Measurements from ENCODE around the gene DYNC1I1.

The DYNC1I1 gene

DNA sequence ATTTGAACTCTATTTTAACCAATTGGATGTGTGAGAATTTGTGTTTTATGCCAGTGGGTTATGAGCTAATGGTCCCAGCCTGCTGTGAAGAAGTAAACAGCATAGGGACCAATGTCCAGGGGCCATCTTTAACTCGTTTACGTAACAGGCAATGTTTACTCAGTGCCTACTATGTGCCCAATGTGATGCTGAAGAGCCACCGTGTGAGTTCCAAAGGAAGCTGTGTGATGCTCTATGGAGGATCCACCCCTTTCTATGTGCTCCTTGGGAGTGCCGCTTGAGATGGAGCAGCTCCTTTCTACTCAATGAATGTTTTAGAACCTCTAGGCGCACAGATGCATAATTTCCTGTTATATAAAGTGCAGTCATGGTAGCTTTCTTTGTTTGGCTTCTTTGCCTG is 21.3 kb downstream of the DYNC1I1 start:
- no peak for DNase-seq

DNA sequence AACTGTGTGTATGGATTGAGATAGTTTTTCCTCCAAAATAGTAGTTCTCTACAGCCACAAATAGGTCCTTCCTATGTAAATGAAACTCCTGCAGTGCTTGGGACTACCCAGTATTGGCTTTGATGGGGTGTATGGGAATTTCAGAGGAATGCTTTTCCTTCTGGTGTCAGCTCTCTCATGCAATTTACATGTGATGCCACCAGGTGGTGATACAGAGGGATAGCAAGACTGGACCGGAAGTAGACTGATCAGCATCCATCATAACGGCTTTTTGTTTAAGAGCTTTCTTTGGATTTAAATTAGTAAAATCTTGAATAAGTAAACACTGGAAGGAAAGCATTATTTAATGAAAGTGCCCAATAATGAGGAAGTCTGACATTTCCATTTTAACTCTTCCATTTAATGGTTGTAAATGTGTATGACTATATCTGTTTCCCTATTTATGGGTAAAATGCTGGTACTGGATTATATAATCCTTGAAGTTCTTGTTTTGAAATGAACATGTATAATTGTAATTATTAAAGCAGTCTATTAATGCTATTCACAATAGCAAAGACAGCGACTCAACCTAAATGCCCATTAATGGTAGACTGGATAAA is 22.7 kb downstream of the DYNC1I1 start:
- peak in 1 of 5 experiments; percentile 23 for DNase-seq

DNA sequence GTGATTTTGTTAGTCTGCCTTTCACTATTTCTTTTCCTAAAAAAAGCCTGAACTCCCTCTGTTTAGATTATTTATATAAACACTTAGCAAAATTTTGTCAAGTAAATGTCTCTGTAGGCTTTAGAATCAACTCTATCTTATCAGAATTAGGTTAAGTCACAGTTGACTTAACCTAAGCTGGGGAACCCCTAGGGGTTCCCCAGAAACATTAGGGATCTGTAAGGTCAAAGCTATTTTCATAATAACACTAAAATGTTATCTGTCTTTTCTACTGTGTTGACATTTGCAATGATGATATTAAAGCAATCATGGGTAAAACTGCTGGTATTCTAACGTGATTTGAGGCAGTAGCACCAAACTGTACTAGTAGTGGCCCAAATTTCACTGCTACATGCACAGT is 24.3 kb downstream of the DYNC1I1 start:
- no peak for DNase-seq

DNA sequence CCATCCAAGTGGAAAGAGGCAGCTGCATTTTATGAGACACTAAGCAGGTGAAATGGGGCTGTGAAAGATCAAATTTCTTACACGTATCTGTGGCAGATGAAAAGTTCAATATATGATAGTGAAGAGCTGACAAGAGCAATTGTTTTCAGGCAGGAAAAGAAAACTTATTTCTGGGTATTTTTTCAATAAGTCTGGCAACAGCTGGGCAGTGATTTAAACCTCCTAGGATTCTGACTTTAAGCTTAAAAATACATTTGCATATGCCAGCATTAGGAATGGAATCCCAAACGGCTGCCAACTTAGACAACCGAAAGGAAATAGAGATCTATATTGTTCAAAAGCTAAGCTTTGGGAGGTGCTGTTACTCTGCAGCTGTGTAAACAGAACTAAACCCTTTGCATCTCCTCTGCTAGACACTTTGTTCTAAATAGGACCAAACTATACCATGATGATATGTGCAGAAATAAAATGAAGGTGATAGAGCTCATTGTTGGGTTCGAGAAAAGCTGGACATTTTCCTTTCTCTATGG is 26.1 kb downstream of the DYNC1I1 start:
- DNase-seq = no peak

DNA sequence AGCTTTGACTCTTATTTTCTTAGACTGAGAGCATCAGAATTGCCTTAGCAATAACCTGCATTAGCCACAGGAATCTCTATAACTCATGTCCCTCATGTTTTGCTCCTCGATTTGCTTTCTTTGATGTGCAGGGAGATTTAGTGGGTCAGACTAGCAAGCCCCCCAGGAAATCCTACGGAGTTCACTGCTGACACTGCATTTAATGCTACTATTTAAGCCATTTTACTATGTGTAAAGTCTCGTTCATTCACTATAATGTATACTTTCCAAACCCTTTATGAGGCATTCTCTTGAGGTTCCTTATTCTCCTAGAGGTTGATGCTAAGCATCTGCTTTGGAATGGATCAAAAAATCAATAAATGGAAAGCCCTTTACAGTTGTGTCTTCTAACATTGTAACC is 28.4 kb downstream of the DYNC1I1 start:
- DNase-seq = no peak

DNA sequence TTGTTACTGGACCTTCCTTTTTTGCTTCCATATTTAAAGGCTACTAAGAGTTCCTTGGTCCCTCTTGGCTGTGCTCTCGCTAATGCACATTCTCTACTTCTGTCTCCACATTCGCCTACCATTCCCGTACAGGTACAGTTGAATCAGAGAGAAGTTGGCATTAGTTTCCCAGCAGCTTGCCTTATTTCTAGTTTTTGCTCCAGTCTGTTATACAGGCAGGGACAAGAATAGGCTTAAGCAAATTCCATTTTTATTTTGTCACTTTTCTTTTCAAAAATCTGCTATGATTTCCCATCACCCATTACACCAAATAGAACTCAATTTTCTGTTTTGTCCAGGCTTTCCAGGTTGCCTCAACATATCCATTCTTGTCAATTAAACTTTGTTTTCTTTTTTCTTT is 29.9 kb downstream of the DYNC1I1 start:
- DNase-seq = no peak

DNA sequence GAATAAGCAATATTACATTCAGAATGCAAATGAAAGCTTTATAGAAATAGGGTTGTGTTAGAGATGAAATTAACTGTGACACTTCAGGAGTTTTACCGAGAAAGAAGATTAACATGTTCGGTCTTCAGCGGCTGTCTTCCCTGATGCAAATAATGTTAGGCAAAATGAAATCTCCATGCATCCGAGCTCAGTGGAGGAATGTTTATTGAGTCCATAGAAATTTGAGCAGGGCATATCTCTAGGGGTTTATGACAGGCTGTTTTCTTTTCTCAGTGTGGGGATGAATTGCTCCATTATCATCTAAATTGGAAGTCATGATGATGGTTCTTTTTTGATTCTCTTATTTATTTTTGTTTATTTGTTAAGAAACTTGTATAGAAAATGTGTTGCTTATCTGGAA is 31.7 kb downstream of the DYNC1I1 start:
- no peak for DNase-seq

DNA sequence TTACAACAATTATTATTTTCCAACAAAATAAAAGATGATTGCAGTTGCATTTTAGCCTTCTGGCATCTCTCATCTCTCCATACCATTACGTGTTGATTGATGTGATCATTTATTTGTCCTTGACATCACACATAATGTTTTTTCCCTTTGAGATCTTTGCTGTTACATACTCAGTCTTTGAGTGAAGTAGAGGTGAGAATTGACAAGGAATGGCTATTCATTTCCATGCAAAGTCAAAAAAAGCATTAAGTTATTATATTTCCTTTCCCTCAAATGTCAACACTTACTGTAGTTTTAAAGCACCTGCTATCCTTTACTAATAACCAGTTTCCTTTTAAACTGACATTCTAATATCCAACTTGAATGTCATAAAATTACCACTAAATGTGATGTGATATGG is 33.6 kb downstream of the DYNC1I1 start:
- DNase-seq = no peak

DNA sequence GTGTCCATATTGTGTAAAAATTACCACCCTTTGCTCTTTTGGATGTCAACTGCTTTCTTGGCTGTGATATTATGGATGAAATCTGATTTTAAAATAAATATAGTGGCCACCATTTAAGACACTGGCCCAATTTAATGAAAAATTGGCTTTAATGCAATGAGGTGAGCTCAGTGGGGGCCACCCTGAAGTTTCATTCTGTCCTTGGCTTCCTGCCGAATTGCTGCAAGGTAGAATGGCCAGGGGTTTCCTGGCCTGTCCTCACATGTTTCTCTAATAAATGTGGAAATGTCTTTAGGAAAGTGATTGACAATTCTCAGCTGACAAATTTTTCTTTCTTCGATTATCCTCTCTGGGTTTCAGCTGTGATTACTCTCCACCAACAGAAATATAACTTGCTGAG is 36.0 kb downstream of the DYNC1I1 start:
- DNase-seq = no peak

DNA sequence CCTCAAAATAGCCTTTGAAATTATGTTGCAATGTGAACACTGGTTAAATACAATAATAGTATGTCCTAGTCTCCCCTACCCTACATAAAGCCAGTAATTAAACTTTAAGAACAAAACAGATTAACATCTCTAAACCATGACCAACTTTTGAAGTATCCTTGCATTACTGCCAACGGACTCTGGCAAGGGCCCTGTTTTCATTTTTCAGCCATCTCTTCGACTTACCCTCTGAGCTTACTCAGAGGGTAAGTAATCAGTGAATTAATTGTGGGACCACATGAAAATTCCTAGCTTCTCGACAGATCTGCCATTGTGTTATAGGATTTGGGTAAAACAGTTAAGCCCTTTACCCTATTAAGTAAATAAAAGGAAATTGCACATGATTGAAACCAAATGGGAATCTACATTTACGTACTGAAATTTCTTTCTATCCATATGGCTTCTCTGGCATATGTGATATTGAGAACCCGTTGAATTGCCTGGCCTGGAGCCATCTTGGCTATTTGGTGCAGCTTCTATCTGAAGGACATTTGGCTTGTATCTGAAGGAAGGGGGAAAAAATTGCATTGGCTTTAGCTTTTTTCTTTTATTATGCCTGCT is 39.6 kb downstream of the DYNC1I1 start:
- DNase-seq = no peak

DNA sequence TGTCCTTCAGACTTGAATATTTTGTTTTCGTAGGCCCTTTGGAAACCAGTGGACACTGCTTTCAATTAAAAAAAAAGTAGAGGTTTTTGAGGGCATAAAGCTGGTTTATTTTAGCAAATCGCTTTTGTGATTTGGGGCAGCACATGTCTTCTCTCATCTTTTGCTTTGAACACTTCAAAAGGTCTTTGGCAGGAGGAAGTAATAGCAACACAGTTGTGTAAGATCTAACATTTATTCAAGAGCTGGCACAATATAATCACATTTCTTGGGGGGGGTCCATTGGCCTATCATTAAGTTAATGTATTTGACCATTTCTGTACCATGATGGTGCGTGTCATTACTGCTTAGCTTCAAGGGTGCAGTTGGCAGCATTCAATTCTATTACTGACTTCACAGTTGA is 42.4 kb downstream of the DYNC1I1 start:
- DNase-seq = no peak

DNA sequence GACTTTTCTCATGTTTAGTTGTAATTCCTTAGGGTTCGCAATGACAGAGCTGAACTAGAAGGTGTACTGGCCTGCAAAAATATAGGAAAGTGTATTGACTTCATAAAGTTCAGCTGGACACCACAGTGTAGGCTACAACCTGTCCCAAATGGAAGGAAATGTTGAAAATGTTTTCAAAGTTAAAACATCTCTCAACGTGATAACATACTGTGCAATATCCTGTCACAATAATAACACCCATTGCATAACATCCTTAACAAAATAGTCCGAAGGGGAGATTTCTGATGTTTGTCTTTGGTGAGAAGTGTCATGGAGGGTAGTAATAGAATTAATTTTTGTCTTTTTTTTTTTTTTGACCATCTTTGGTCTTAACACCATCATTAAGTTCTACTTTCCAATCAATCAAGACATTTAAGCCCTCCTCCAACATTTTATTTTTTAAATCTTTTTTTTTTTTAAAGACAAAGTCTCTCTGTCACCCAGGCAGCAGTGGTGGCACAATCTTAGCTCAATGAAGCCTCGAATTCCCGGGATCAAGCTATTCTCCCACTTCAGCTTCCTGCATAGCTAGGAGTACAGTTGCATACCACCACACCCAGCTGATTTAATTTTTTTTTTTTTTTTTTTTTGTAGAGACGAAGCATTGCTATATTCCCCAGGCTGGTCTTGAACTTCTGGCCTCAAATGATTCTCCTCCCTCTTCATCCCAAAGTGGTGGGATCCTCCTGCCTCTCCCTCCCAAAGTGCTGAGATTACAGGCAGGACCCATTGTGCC is 45.7 kb downstream of the DYNC1I1 start:
- no peak for DNase-seq

DNA sequence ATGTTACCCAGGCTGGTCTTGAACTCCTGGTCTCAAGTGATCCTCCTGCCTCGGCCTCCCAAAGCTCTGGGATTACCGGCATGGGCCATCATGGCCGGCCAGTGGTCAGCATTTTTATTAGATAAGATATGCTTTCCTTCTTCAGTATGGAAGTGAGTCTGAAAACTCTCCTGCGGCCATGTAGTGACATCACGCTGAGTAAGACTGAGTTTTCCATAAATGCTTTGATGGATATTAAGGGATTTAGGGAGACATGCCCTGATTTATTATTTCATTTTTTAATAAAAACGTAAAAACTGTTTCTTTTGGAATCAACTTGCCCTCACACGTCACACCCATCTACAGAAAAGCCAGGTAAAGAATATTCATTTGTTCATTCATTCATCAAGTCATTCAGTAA is 48.4 kb downstream of the DYNC1I1 start:
- DNase-seq = no peak

DNA sequence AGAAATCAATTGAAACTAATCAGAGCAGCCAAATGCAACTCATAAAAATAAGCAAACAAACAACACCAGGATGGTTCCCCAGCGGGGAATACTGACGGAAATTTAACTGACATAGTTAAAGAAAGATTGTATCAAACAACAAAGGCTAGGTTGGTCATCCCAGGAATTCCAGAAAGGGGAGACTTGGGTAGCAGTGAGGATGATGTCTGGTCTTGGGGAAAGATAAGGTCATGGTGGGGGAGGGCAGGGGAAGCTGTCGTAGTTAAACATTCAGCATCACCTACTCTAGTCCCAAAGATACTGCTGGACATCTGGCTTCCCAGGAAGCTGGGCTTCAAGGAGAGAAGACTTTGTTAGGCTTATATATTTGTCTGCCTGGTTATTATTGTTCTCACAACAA is 50.4 kb downstream of the DYNC1I1 start:
- no peak for DNase-seq

DNA sequence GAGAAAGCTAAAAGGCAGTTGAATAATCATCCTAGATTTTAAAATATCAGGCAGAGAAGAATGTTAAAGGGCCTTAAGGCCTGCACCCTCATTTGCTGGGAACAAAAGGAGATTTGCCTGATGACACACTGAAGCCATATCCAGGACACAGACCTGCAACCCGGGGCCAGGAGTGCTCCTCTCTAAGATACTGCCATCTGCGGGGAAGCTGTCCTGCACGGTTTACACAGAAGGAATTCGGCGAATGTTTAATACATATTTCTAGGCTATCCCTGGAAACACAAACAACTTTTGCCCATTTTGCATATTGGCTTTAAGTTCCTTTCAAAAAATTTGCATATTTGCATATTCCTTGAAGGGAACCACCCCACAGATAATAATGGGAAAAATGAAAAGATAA is 52.3 kb downstream of the DYNC1I1 start:
- DNase-seq = no peak

DNA sequence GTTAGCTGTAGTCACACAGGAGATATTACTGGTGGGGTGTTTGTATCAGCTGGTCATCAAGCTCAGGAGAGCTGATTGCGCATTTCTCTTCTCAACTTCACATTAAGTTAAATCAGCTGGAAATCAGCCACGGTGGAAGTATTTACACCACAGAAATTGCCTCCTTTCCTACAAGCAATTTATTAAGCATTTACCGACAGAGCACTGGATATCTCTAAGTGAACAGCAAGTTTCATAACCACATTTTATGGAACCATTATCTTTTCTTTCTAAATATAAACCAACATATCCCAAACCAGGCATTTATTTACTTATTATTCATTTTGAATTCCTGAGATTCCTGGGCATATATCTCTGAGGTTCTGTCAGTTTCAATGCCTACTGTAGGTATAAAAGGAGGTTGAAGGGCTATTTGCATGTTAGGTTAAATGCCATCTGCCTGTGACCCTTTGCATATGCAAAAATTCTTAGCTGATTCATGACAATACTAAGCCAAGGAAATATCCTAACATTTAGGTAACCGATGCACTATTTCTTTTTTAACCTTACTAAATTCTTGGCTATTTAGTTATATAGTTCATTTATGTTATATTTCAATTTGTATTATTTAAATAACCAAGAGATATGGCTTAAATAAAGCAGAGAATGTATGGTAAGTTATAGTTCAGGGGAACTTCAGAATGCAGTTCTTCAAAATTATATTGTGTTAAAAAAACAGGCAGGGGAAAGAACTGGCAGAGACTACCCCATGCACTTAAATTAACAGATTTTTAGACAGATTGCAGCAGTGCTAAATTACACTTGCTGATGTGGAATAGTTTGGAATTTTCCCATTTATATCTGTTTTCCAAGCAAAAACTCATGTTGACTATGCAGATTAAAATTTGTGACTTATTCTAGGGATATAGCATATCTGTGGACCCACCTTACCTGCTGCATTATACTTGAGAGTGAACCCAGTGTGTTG is 56.8 kb downstream of the DYNC1I1 start:
- DNase-seq = no peak

DNA sequence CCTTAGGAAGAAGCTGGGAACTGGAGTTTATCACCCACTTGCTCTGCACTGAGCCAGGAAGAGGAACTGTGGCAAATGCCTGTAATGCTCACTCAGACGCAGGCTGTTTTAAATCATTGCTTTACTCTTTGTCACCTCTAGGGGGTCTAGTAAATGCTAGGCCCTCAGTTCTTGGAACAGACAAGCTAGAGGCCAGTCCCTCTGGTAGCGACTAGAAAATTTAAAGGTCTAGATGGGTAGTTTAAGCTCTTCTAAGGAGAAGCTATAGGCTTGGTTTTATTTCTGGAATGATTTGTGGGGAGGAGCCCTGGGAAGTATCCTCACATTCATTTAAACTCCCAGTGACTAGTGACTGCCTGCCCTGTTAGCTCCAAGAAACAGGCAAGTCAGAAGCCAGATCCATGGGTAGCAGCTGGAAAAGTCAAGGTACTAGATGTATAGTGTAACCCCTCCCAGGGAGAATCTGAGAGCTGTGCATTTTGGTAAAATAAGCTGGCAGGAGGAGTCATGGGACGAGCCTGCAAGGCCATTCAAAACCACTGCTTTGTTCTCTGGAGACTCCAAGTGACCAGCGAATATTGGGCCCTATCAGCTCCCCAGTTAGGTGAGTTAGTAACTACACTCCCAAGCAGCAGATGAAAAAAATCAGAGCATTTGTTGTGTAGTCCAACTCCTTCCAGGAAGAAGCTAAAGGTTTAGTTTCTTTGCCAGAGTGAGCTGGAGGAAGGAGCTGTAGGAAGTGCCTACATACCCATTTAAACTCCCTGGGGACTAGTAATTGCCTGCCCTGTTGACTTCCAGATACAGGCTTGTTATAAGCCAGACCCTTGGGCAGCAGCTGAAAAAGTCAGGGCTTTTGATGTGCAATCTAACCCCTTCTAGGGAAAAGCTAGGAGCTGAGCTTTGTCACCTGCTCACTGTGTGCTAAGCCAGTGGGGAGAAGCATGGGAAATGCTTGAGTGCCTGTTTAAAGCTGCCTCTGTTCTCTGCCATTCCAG is 68.9 kb downstream of the DYNC1I1 start:
- peak in 1 of 5 experiments; percentile 9 for DNase-seq

DNA sequence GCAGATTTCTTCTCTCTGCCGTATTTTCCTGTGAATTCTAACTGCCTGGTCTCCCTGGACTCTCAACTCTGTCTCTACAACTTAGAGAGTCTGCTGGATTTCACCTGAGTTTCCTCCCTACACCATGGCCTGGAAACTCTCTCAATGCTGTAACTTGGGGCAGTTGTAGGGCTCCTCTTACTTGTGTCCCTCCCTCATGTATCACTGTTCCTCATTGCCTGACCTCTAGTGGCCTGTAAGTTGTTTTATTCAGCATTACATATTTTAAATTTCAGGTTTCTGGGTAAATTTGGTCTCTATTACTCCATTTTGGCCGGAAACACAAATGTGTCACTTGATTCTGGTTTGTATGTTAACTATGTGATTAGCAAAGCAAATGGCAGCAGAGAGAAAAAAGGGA is 70.9 kb downstream of the DYNC1I1 start:
- DNase-seq = no peak

DNA sequence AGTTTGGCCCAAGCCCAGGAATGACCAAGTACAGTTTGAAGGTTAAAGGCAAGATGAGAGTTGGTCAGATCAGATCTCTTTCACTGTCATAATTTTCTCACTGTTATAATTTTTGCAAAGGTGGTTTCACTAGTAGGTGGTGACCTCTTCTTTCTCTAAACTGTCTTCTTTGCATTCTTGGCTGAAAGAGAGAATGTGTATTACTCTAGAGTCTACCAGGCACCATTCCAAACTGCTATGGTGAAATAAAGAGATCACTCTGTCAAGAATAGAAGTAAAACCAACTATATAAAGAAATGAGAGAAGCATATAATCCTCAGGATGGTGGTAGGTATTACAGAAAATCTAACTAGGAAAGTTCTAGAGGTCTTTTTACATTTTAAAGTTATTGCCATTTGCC is 72.7 kb downstream of the DYNC1I1 start:
- DNase-seq = no peak

DNA sequence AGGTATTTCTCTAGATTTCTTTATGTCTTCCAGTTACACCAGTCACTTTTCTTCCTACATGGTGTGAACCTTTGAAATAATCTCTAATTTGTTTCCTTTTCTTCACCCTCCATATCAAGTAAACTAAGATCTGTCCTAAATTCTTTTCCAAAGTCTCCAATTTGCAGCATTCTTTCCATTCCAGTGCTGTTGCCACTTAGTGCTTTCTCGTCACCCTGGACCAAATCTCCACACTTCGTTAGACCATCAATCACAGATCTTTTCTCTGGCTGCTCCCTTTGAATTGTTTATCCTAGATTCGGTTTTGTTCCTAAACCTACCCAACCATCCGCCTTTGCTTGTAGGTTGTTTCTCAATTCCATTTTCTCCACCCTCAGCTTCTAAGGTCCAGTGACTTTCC is 74.7 kb downstream of the DYNC1I1 start:
- no peak for DNase-seq

DNA sequence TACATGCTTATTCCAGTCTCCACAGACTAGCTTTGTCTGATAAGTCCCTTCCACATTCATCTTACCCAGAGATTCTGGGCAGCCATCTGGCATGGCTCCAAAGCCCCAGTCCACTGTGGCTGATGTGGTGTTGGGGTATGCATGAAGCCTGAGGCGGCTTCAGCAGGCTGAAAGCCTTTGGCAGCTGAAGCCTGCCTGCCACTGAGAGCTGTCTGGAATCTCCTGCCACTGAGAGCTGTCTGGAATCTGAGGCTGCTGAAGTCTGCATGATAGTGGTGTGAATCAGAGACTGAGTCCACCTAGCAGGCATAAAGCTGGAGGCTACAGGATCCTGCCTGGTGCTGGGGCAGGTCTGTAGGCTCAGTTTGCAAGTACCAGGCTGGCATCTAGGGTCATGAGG is 87.1 kb downstream of the DYNC1I1 start:
- DNase-seq = no peak

DNA sequence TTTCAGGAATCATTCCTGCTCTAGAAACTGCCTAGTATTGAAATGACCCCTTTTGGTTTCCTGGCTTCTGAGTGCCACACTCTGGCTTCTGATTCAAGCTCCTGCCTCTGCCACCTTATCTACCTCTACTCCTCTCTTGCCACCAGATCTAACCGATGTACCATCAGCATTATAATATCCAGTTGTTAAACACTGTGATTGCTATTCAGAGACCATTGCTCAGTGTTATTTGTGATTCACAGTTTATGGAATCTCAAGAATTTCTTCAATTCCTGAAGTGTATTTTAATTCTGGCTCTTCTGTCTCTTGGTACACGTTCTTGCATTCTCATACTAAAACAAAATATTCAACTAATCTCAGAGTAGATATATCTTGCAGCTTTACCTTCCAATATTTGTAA is 88.7 kb downstream of the DYNC1I1 start:
- DNase-seq = no peak
